DLD1 (cell line): ENCODE data around the gene CHPF2.

ENCODE experiments used
- in situ Hi-C: cut with HindIII; loops from 2 replicates; pipeline ENCODE4 v1.10.0; 2017; ENCODE audit warnings: low sequenced_read_pairs

The CHPF2 gene

GRCh38 chr7:151244196-151244840 is 12.0 kb downstream of the CHPF2 start:
- in situ Hi-C loops: no loop called here

DNA sequence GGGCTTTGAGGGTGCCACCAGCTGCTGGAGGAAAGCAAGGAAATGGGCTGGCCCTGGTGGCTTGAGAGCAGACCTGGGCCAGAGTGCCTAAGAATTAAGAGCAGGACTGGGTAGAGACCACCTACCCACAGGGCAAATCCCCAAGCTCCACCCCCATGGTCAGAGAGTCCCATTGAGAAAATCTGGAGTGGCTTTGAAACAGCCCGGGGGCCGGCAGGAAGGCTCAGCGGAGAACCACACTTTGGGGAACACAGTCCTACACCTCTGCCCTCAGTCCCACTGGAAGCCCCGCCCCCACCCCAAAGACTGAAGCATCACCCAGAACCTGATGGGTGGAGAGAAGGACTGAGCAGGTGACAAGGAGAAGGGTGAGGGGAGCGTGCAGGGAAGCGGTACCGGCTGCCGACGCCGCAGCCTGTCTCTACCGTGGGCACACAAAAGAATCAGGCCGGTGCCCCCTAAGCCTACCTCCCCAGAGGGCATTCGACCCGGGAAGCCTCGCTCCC is 12.6 kb downstream of the CHPF2 start:
- in situ Hi-C loops: no loop called here

- in situ Hi-C loops: no loop called here
Measured at GRCh38 chr7:151245360-151246101, 13.2 kb downstream of the CHPF2 start.

GRCh38 chr7:151246102-151246850 is 14.0 kb downstream of the CHPF2 start:
- in situ Hi-C loops: no loop called here

DNA sequence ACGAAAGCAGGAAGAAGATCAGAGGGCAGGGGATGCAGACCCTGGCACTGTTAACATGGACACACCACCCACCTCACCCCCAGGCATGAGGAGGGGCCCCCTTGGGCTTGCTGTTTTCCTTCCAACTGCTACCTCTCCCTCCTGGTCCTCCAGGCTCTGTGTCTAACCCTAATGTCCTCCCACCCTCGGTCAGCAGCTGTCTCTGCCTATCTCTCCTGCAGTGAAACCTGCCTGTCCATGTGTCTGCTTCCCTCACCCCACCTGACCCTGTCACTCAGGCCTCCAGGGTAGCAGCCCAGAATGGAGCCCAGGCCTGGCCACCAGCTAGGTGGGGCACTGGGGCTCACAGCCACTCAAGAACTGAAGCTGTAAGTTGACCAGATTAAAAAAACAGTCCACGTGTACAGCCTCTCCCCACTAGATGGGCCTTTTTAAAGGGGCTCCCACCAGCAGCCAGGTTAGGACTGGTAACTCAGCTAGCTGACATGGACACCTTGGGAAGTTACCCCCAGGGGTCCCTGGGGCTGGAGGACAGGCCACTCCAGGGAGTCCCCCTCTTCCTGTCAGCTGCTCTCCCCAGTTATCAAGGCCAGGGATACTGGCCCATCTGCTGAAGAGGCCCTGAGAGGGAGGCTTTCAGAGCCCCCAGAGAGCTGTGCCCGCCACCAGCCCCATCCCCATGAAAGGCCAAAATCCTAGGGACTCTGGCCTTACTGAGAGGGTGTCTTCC is 14.7 kb downstream of the CHPF2 start:
- in situ Hi-C loops: no loop called here

DNA sequence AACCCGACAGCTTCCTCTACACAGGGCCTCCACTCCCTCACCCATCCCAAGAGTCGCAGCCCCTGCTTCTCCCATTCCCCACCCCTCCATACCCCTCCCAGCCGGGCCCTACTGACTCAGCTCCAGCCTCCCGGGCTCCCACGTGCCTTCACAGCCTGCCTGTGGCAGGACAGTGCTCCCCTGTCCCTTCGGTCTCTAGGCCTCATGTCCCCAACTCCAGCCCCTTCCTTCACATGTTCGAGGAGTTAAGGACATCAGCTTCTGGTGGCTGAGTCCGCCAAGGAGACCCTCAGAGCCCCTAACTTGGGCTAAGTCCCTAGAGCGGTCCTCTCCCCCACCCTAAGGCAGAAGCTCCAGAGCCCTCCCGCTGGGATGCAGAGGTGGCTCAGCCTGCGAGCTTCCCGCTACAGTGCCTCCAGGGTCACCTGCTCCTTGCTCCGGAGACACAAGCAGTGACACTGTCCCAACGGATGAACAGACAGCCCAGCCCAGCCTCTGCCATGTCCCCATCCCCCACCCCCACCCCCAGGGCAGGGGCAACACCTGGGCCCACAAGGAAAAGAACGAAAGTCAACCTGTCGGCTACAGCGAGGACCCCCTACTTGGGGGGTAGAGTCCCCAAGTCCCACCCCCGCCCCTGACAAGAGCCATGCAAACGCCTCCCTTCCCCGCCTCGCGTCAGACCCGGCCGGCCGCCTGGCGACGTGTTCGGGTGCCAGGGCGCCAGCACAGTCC is 15.5 kb downstream of the CHPF2 start:
- in situ Hi-C loops: no loop called here

GRCh38 chr7:151248346-151249033 is 16.2 kb downstream of the CHPF2 start, which contains the start of gene SMARCD3:
SMARCD3 (minus strand) TSS chr7:151248694; CDS start chr7:151248562, 132 bp downstream.
- in situ Hi-C loops: no loop called here

DNA sequence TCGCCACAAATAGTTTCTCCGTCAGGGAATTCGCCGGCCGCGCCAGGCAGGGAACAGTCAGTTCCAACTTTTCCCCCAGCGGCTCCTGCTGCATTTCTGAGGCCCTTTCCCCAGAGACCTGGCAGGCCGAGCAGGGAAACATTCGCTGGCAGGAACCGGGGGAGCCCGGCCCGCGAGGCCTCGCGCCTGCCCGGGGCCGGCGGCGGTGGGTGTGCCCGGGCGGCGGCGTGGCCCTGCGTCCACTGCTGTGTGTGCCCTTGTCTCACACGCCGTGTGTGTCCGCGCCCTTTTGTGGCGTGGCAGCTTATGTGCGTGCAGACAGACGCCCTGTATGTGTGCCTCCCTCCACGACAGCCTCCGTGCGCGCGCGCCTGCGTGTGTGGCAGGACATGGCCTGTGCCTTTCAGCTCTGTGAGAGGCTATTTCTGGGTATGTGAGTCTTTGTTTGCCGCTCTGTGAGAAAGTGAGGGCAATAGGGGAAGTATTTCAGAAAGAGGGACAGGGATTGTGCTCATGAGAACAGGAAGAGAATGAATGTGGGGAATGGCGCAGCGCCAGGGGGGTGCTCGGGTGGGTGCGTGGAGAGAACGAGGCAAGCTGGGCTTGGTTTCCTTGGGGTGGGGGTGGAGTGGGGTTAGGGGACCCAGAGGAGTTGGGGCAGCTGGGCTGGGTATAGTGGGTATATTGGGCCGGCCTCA is 16.9 kb downstream of the CHPF2 start:
- in situ Hi-C loops: no loop called here

DNA sequence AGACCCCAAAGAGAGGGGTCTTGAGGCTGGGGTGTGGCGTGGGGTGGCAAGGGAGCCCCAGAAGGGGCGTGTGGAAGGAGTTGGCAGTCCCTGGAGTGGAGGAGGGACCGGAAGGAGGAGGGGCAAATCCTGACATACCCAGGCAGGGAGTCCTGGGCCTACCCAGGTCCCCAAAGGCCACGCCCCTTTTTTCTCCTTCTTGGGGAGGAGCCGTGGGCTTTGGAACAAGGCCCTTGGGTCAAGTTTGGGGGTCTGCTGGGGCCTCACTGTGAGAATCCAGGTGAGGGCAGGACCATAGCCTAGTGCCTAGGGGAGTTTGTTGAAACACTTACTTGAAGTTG is 17.4 kb downstream of the CHPF2 start:
- in situ Hi-C loops: loop anchor here (5.0 kb wide), 1 partner anchor 53 kb away; no protein-coding TSS in a partner anchor

DNA sequence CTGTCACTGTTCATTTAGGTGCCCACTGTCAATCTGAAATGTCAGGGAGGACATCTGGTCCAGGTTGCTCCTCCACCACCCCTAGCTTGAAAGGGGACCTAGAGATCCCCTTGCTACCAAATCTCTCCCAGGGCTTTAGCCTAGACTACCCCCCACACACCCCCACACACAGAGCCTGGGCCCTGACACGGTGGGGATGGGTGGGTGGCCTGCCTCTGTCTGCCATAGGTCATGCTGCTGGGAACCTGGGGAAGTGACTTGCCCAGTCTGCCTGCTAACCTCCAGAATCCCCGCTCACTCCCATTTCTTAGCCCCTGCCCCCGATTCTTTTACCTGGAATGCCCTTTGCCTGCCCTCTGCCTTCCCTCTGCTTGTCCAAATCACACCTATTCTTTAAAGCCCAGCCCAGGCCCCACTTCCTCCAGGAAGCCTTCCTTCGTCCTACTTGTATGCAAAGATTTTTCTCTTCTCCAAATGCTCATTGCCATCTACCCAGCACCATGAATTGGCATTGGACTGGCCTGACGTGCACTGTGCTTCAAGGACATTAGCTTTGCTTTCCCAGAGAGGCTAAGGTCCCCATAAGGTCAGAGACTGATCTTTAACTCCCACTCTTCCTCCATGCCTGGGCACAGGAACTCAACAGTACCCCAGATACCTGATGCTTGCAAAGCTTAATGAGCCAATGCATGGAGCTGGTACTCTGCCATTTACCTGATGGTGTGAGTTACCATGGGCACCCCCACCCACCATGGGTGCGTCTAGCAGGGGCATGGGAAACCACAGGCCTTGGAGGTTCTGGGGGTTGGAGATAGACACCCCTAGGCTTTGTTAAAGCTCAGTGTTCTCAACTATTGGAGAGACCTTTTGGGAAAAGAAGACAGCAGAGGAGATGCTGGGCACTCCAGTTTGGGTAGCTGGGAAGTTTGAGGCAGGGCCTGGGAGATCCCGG is 18.2 kb downstream of the CHPF2 start:
- in situ Hi-C loops: loop anchor here (5.0 kb wide), 1 partner anchor 52 kb away; no protein-coding TSS in a partner anchor

DNA sequence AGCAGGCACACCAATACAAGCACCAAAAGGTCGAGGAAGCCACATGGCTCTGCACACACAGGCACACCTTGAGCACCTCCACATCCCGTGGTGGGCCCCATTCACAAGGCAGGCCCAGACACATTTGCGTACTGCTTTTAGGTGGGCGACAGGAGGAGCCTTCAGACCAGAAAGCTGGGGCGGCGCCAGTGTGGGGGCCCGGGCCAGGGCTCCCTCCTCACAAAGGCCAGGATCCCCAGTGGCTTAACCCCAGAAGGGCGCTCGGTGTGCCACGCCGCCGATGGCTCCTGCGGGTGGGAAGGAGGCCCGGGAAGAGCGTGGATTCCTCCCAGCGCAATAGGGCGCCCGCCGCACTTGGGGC is 19.0 kb downstream of the CHPF2 start:
- in situ Hi-C loops: loop anchor here (5.0 kb wide), 1 partner anchor 51 kb away; no protein-coding TSS in a partner anchor

- in situ Hi-C loops: loop anchor here (5.0 kb wide), 1 partner anchor 50 kb away; no protein-coding TSS in a partner anchor
Measured at GRCh38 chr7:151251689-151252560, 19.6 kb downstream of the CHPF2 start.

GRCh38 chr7:151252561-151252835 is 20.2 kb downstream of the CHPF2 start:
- in situ Hi-C loops: loop anchor here (5.0 kb wide), 1 partner anchor 50 kb away; no protein-coding TSS in a partner anchor

DNA sequence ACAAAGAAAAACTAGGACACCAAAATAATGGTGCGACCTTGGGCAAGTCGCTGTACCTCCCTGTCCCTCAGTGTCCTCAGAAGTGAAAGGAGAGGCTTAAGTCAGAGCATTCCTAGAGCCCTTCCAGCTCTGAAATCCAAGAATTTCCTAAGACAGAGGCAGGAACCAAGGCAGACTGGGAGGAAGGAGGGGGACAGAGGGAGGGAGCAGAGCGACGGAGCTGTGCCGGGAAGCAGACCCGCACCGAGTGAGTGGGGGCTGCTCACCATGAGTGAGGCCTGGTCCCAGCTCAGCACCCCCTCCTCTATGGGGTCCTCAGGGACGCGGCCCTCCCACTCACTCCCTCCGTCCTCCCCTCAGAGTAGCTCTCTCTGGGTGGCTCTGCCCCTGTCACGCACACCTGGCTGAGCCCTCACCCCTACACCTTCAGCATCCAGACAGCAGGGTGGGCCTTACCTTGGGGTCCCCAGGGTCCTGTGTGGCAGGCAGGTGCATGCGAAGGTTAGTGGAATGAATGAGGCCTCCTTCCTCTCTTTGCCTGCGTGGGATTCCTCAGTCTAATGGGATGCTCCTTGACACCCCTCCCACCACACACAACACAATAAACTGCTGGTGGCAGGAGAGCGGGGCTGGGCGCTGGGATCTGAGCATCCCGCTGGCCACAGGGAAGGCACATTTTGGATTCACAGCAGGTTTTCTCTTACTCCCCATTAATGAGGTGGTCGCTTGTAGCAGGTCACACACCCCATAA is 20.9 kb downstream of the CHPF2 start:
- in situ Hi-C loops: loop anchor here (5.0 kb wide), 1 partner anchor 49 kb away; no protein-coding TSS in a partner anchor

- in situ Hi-C loops: loop anchor here (5.0 kb wide), 1 partner anchor 48 kb away; no protein-coding TSS in a partner anchor
Measured at GRCh38 chr7:151254316-151254715, 22.0 kb downstream of the CHPF2 start.

DNA sequence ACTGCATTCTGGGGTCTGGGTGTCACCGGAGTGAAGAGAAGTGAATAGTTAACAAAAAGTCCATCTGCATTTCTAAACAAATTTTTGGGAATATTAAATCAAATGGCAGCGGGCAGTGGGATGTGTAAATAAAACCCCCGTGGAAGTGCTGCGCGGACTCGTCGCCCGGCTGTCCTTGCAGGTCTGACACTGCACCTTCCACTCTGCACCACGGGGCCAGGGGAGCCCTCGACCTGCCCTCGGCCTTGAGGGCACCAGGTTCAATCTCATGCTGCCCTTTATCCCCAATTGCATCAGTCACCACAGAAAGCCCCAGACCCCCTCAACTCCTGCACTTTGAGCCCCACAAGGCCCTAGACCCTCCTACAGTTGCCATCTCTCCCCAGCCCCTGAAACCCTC is 22.6 kb downstream of the CHPF2 start:
- in situ Hi-C loops: loop anchor here (5.0 kb wide), 1 partner anchor 47 kb away; no protein-coding TSS in a partner anchor
